CD4-positive, alpha-beta T cell treated with Interleukin-1 beta for 1 hour (primary cell): ENCODE data around the gene SLC13A3.

Source experiments
- DNase-seq, 2 donors: peaks; one replicate each; pipeline ENCODE4 v3.0.0-alpha.2; 2020 to 2022

SLC13A3 gene

GRCh38 chr20:46650575-46651090 is 626 bp downstream of the SLC13A3 start:
- DNase-seq, result no peak

- DNase-seq, result no peak
These were observed 1.2 kb downstream of the SLC13A3 start for GRCh38 chr20:46649965-46650542.

GRCh38 chr20:46649650-46649949 is 1.7 kb downstream of the SLC13A3 start:
- DNase-seq, result no peak

- DNase-seq, result no peak
These were observed 2.2 kb downstream of the SLC13A3 start for GRCh38 chr20:46648903-46649649.

DNA sequence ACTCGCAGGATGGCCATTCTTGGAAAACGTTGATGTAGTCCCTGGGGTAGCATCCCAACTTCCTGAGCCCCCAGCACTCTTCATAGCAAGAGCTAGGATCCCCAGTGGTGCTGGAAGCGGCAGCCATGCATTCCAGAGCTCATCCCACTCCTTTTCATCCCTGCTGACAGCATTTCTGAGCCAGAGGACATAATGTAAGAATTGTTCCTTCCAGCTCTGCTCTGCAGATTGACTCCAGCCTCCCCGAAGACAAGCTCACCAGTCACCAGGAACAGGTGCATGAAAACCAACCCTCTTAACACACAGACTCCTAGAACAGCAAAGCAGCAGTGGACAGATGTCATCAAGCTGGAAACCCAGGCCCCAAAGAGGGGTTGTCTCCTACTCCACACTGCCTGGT is 3.8 kb downstream of the SLC13A3 start:
- no peak for DNase-seq

DNA sequence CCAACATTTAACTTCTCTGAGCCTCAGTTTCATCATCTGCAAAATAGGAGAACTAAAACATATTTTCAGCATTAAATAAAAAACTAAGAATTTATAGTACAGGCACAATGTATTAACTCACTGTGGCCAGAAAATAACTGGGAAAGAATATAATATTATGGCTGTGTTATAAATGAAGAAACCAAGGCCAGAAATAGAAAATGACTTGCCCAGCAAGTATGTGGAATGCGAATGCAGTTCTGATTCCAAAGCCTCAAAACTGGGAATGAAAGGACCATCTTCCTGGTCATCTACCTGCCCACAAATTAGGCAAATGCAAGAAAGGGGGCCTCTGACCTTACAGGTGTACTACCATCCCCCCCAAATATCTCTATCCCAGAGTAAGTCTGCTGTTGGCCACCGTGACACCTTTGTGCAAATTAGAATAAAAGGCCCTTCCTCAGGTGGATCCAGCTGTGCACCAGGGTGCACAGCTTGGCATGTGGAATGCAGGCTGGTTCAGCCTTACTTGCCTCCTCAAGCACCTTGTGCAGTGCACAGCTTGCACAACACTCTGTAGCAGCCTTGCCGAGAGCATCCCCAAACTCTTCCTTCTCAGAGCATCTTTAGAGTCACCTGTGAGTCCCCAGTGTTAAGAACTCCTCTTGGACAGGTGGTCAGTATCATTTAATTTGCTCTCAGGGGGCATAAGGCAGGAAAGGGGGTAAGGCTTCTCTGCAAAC is 4.4 kb downstream of the SLC13A3 start:
- no peak for DNase-seq

DNA sequence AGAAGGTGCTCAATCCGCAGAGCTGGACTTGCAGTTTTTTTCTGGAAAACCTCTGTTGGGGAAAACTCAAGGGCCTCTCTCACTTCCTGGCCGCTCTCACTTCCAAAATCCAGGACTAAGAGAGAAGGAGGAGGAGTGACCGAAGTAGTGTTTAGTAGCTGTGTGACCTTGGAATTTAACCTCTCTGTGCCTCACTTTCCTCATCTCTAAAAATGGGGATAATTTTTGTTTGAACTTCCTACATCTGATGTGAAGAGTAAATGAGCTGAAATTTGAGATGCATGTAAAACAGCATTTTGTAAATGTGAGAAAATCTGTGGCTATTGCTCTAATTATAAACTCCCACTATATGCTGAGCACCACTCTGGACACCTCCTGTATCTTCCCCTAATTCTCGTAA is 5.1 kb downstream of the SLC13A3 start:
- no peak for DNase-seq

DNA sequence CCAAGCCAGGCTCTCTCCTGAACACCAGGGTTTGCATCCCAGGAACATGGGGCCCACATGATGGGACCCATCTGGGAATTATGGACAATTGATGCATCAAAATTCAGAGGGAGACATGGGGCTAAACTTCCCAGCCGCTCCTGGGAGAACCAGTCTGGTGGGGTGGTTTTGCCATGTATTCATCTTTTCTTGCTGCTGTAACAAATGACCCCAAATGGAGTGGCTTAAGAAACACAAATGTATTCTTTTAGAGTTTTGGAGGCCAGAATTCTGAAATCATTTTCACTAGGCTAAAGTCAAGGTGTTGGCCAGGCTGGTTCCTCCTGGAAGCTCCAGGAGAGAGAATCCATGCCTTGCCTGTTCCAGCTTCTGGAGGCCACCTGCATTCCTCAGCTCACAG is 6.5 kb downstream of the SLC13A3 start:
- no peak for DNase-seq

DNA sequence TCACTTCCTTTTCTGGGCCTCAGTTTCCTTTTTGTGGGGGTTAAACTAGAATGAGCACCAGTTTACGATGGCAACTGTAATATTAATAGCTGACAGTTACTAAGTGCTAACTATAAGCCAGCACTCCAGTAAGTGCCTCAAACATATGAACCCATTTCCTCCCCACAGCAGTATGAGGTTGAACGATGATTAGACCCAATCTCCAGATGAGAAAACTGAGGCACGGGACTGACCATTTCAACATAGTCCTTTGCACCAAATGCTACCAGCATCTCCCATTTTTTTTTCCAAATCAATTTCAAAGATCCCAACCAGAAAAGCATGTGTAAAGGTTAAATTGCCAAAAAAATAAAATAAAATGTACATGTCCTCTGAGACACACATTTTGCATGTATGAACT is 7.1 kb downstream of the SLC13A3 start:
- DNase-seq, result no peak

- DNase-seq, result no peak
These were observed 8.3 kb downstream of the SLC13A3 start for GRCh38 chr20:46642969-46643343.

DNA sequence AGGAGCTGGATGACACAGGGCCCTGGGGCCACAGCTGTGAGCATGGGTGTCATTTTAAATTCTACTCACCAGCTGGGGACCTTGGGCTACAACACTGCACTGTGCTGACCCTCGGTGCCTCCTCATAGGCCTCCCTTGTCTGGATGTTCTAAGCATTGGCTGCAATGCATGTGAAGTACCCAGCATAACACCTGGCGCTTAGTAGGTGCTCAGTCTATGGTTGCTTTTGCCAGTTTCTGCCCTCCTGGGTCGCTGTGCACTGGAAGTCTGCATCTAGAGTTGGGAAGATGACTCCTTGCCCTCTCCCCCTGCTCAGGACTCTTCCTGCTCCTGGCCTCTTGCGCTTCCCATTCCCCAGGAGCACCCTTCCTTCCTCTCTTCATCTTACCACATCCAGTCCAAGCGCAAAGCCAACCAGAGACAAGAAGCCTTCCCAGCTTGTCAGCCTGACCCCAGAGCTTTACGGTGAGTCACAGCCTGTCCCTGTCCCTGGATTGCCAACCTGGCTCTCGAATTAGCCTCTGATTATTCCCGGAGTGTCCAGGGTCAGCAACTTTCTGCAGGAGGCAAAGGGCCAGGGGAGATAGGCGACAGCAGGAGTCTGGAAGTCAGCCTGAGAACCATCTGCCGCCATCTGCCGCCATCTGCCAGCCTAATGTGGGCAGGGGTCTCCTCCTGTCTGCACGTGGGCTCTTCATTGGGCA is 8.8 kb downstream of the SLC13A3 start:
- DNase-seq, result no peak

GRCh38 chr20:46641424-46641823 is 9.8 kb downstream of the SLC13A3 start:
- no peak for DNase-seq

GRCh38 chr20:46640536-46641311 is 10.5 kb downstream of the SLC13A3 start:
- no peak for DNase-seq

DNA sequence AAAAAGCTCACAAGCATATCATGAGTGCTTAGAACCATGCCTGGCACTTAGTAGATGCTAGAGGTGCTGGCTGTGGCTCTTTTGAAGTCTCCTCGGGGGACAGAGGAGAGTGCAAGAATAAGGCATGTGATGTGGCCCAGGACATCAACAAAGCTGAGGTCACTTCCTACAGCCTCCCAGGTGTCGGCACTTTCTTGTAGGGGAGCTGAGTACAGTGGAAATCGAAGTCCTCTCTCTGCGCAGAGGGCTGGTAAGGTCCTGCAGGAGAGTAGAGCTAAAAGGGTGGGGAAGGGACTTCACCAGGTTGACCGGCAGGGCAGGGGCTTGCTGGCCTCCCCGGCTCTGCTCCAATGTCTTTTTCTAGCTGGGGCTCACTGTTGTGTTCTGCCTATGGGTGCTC is 11.2 kb downstream of the SLC13A3 start:
- no peak for DNase-seq

DNA sequence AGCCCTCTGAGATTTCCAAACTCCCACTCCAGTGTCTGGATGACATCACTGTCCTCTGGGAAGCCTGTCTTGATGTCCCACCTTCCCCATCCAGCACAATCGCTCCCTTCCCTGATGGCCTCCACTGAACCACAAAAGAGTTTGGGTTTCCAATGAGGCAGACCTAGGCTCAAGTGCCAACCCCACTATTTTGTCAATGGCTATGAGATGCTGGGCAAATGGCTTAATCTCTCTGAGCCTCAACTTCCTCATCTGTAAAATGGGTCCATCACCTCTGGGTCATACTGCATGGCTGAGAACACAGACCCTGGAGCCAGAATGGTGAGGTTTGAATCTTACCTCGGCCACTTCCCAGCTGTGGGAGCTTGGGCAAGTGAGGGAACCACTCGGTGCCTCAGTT is 11.7 kb downstream of the SLC13A3 start:
- no peak for DNase-seq

- no peak for DNase-seq
These were observed 12.4 kb downstream of the SLC13A3 start for GRCh38 chr20:46638898-46639274.

DNA sequence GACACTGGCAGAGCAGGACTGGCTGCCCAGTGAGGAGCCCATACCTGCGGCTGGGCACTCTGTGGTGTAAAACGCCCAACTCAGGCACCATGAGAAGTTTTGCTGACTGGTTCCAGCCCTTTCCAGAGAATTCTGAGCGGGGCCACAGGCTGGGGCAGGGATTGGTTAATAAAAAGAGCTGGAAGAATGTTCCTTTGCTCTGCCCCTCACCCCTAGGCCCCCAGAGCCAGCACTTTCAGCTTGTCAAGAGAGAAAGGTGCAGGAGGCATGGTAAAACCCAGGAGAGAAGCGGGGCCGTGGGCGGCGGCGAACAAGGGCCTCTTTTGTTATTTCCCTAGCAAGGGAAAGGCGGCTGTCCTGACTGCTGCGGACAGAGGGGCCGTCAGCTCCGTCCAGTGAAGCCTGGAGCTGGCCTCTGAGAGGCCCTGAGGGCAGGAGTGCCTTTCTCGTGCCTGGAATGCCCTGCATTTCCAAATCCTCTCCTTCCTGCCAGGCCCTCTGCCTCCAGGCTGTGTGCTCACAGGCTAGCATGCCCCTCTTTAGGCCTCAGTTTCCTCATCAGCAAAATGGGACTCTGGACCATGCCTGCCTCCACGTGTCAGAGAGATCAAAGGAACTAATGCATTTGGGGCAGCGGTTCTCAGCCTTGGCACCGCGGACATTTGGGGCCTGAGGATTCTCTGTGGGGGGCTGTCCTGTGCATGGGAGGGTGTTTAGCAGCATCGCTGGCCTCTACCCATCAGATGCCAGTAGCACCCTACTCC is 12.9 kb downstream of the SLC13A3 start:
- DNase-seq, result no peak

DNA sequence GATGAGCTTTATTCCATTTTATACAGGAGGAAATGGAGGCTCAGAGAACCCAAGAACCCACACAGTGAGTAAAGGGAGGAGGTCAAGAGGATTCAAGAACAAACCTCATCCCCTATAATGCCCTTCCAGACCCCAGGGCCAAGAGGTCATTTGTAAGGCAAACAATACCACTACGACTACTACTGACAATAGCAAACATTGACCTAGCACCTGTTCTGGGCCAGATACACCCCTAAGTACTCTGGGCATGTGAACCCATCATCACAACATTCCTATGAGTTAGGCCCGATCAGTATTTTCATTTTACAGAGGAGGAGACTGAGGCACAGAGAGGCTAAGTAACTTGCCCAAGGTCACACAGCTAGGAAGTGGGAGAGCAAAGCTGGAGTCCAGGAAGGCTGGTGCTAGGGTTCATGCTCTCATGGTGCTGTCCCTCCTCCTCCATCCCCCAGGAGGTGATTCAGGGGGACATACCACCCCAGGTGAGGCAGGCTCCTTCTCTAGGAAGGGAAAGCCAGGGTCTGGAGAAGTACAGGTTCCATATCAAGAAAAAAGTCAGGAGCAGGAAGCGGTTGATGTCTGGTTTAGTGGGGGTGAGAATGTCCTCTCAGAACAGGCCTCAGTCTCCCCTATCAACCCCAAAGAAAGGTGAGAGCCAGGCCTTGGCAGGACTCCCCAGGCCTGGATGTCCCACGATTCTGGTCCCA is 13.7 kb downstream of the SLC13A3 start:
- DNase-seq, result no peak

DNA sequence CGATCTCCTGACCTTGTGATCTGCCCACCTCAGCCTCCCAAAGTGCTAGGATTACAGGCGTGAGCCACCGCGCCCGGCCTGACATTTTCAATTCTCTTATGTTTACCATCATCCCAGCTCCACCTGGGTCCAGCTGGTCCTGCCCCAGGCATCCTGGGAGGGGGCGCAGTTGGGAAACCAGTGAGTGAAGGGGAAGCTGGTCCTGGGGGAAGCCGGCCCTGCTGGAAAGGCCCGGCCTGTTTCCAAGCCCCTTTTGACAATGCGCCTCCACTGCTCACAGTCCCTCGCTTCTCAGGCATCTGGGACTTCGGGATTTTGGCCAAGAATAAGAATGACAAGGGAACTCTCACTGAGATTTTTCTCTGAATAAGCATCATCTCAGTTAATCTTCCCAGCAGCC is 14.2 kb downstream of the SLC13A3 start:
- DNase-seq, result no peak

GRCh38 chr20:46636514-46636913 is 14.7 kb downstream of the SLC13A3 start:
- DNase-seq, result no peak

GRCh38 chr20:46635514-46636136 is 15.6 kb downstream of the SLC13A3 start:
- no peak for DNase-seq
